ENCODE measurements around the gene GABPA. TPM values are rescaled to one million over a fixed set of nuclear protein-coding genes. Genes with fewer than 3 reads are reported as not detected.
"Not testable (repeated sequence)": the region's sequence is repeated elsewhere in the genome, so short reads cannot be mapped to it uniquely, and the experiment has no call there.

Gene GABPA
- total RNA-seq (2014; rRNA removed; shearing (Covaris generic)): 20.4 and 21.0 TPM in 2 replicates

- peak; percentile 99 for DNase-seq (ENCODE audit: low read depth)
Observed at GRCh38 chr21:25734904-25735645, at the start of gene GABPA, which contains the start of gene ATP5PF. Gene GABPA, plus strand, starts transcription at chr21:25734972. Its CDS starts 6,627 bp downstream, at chr21:25741599. Gene ATP5PF, minus strand, starts transcription at chr21:25734904. Its CDS starts 5,110 bp downstream, at chr21:25729794.

- DNase-seq (ENCODE audit: low read depth): no peak
Observed at GRCh38 chr21:25687787-25688186, 47.0 kb upstream of the GABPA start.

DNA sequence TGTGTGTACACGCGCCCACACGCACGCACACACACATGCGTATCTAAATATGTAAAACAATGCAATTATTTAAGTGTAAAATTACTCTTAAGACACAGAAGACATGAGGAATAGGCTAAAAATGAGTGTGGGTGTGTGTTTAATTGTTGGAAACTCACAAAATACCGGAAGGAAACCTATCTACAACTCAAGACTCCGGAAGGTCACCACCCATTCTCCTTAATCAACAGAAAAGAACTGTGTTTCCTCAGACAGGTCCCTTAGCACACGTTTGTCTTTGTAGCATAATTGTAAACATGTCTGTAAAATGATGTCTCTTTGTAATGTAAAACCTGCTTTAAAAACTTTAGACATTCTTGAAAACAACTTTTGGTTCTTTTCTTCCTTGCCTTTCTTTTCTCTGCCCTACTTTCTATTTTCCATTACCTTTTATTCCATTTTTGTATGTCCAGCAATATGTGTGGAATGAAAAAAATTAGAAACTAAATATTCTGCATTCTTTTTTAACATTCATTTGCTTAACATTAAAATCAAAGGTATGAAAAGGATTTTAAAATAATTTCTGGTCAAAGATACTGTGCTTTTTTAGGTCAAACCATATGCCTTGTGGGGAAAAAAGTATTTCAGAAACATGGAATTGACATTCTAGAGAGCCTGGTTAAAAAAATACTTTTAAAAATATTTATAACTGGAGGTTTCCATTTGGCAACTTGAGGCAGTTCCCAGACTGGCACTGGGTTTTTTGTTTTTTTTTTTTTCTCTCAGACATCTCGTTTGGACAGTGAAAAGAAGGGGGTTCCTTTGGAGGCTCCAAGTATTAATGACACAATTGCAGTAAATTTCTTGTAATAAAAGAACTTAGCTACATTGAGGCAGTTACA is 46.3 kb upstream of the GABPA start:
- no peak for DNase-seq (ENCODE audit: low read depth)

- no peak for DNase-seq (ENCODE audit: low read depth)
Observed at GRCh38 chr21:25689226-25689625, 45.5 kb upstream of the GABPA start.

- DNase-seq (ENCODE audit: low read depth): no peak
Observed at GRCh38 chr21:25691976-25692375, 42.8 kb upstream of the GABPA start.

DNA sequence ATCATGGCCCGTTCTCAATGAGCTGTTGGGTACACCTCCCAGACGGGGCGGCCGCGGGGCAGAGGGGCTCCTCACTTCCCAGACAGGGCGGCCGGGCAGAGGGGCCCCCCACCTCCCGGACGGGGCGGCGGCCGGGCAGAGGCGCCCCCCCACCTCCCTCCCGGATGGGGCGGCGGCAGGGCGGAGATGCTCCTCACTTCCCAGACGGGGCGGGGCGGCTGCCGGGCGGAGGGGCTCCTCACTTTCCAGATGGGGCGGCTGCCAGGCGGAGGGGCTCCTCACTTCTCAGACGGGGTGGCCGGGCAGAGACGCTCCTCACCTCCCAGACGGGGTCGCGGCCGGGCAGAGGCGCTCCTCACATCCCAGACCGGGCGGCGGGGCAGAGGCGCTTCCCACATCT is 39.3 kb upstream of the GABPA start:
- DNase-seq (ENCODE audit: low read depth): not testable (repeated sequence)

DNA sequence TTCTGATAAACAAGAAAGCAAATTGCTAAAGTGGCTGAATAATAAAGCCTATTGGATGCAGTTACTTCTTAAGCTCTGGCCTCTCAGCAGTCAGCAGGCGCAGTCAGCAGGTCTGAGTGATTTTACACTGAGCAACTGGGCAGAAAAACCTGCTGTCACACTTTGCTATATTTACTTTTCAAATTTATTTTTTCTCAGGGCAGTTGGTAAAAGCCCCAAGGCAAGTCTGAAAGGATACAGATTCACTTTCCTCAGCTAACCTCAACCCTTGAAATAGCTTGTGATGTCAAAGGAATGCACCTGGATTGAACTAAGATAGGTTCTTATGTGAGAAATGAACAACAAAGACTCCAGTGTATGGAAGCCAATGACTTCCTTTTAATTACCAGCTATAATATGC is 34.0 kb upstream of the GABPA start:
- DNase-seq (ENCODE audit: low read depth): no peak

DNA sequence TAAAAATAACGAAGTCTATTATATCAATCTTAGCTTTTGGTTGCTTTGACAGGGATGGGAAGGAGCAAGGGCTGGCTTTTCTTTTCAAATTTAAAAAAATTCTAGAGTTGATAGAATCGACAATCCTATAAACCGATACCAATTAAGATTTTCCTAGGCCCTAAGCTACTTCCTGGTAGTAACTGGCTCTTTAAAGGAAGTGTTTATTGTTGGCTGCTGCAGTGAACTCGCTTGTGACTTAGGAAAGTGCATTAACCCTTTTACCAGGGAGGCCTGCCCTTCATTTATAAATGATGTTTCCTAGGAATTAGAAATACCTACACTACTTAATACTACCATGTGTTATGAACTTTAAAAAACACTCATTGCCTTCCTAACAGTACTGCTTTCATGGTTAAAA is 33.2 kb upstream of the GABPA start:
- no peak for DNase-seq (ENCODE audit: low read depth)

- peak; percentile 31 for DNase-seq (ENCODE audit: low read depth)
Observed at GRCh38 chr21:25708467-25709065, 26.2 kb upstream of the GABPA start.

- DNase-seq (ENCODE audit: low read depth): no peak
Observed at GRCh38 chr21:25709684-25710265, 25.0 kb upstream of the GABPA start.

- no peak for DNase-seq (ENCODE audit: low read depth)
Observed at GRCh38 chr21:25710550-25710949, 24.2 kb upstream of the GABPA start.

- not testable (repeated sequence) for DNase-seq (ENCODE audit: low read depth)
Observed at GRCh38 chr21:25714066-25714465, 20.7 kb upstream of the GABPA start.

- no peak for DNase-seq (ENCODE audit: low read depth)
Observed at GRCh38 chr21:25717491-25718147, 17.2 kb upstream of the GABPA start.

- DNase-seq (ENCODE audit: low read depth): no peak
Observed at GRCh38 chr21:25721987-25722386, 12.8 kb upstream of the GABPA start.

DNA sequence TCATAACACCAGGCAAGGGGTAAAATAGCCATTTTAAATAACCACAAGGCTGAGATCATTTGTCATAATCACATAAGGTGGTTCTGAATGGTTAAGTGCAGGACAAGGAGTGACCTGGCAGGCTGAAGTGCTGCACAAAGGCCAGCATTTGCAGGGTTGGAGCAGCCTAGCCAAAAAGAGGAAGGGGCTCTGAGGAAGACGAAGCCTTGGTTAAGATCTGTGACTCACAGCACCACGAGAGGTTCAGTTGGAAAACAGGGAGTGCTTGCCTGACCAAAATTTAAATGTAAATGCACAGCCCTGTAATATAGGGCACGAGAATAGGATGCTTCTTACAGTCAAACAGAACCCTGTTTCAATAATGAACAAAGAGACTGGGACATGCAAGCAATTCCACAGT is 12.1 kb upstream of the GABPA start:
- no peak for DNase-seq (ENCODE audit: low read depth)

DNA sequence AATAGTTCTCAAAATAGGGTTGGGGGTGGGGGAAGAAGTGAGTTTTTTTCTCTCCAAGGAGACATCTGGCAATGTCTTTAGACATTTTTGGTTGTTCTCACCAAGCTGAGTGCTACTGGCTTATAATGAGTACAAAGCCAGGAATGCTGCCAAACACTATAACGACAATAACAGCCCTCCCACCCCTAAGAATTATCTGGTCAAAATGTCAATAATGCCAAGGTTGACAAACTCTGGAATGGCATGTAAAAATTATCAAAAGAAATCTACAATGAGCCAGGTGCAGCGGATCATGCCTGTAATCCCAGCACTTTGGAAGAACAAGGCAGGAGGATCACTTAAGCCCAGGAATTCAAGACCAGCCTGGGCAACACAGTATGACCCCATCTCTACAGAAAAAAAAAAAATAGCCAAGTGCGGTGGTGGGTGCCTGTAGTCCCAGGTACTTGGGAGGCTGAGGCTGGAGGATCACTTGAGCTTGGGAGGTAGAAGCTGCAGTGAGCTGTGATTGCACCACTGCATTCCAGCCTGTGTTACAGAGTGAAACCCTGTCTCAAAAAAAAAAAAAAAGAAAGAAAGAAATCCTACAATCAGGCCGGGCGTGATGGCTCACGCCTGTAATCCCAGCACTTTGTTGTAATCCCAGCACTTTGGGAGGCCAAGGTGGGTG is 2.5 kb upstream of the GABPA start:
- no peak for DNase-seq (ENCODE audit: low read depth)

DNA sequence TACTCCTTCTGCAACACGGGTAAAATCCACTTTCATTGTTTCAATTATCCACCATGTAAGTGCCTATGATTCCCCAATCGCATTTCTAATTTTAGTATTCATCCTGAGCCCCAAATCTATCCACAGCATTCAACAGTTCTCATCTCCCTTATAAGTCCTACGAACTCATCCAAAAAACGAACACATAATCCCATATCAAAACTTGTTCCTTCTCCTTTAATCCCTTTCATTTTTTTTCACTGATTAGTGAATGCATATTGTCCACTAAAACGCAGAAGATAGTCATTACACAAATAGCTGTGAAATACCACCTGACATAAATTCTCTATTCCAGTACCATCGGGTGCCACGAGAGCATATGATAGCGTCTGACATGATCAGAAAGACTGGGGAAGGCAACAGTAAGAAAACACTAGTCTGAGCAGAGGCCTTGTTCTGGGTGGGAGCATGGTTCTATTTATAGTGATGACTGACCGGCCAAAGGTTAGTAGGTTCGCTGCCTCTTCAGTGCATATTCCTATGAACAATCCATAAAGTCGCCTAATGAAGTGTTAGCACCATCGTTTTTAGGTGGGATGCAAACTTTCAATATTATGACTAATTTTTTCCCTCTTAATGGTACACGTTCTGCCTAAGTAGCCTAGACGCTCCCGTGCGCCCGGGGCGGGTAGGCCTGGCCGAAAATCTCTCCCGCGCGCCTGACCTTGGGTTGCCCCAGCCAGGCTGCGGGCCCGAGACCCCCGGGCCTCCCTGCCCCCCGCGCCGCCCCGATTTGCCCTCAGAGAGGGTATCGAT is 716 bp upstream of the GABPA start:
- peak; percentile 16 for DNase-seq (ENCODE audit: low read depth)

GRCh38 chr21:25734654-25734903 is 193 bp upstream of the GABPA start:
- no peak for DNase-seq (ENCODE audit: low read depth)

- DNase-seq (ENCODE audit: low read depth): peak; percentile 90
Observed at GRCh38 chr21:25735646-25736597, 1.1 kb downstream of the GABPA start.

Measured in Daoy (cell line).